ENCODE measurements around the gene ZNF598. TPM values are rescaled to one million over a fixed set of nuclear protein-coding genes. Genes with fewer than 3 reads are reported as not detected.
A peak's percentile ranks its signal among the peaks of the same experiment; 100 is the strongest.

The ZNF598 gene
- total RNA-seq, 1 experiment from 2014 or later: 57.4 TPM

- CTCF ChIA-PET: no interaction called here
- H3K9ac ChIP-seq (ENCODE audit: low read length): no peak overlapping the region
- peaks cover 0 to 10% of the 10 kb centered on the region in 2 experiments; a peak in 1 of 4 replicates for H3K4me1 ChIP-seq (ENCODE audit: control insufficient read depth in 1 of 2, insufficient read depth in 2 of 2, low read length in 2 of 2)
These were observed 26.0 kb upstream of the ZNF598 start for GRCh38 chr16:2035431-2036199.

More at GRCh38 chr16:2035431-2036199, 26.0 kb upstream of the ZNF598 start:
- Histone ChIP-seq H3K9me3 (ENCODE audit: control insufficient read depth in 1 of 2, insufficient read depth in 1 of 2, low read depth in 1 of 2, low read length in 2 of 2) (no peaks in the 10 kb centered on the region), H3K79me2 (ENCODE audit: insufficient read depth, low read length) (no peaks in the 10 kb centered on the region), H3K4me2 (ENCODE audit: low read length) (no peak overlapping the region), H2AFZ (ENCODE audit: low read depth, low read length, poor library complexity, severe bottlenecking) (no peak overlapping the region), H3K9me2 (ENCODE audit: insufficient read depth) (no peaks in the 10 kb centered on the region), H3K36me3 (ENCODE audit: control insufficient read depth in 1 of 2, insufficient read depth in 2 of 2, low read length in 2 of 2) (no peaks in the 10 kb centered on the region), H4K20me1 (ENCODE audit: insufficient read depth) (no peaks in the 10 kb centered on the region), H3K27me3 (ENCODE audit: insufficient read depth, low read length) (no peaks in the 10 kb centered on the region), H3K4me3 (replicated peaks in 1 of 2; ENCODE audit: low read depth in 1 of 2, low read length in 2 of 2) (no peak overlapping the region), H3K27ac (ENCODE audit: low read depth, low read length) (peak overlapping the region; percentile 26; the same call in 1 of the 2 replicates)
- RAD21 ChIA-PET (ENCODE audit: low non-redundant PET in 1 of 2, low total read pairs in 2 of 2, uncharacterized antibody in 2 of 2, unreplicated experiment in 2 of 2): no interaction called here
- POLR2A ChIA-PET: no interaction called here
- ATAC-seq (no peak), DNase-seq (ENCODE audit: low read depth, low spot score) (no peak)
- intact Hi-C loops (cut with micrococcal nuclease): no loop called here
- TF ChIP-seq MAX (IDR thresholded peaks at IDR 0.05) (no peak), ZFX (IDR thresholded peaks at IDR 0.05) (no peak), REST (IDR thresholded peaks at IDR 0.05; ENCODE audit: low read depth) (no peak), CBX3 (IDR thresholded peaks at IDR 0.05; ENCODE audit: low read depth) (no peak), SP1 (IDR thresholded peaks at IDR 0.05; ENCODE audit: low read depth) (no peak), RAD21 (IDR thresholded peaks at IDR 0.05; ENCODE audit: low read depth) (no peak), ZNF274 (IDR thresholded peaks at IDR 0.05; ENCODE audit: low read depth, low read length) (no peak), SRF (IDR thresholded peaks at IDR 0.05; ENCODE audit: low read depth) (no peak), YY1 (IDR thresholded peaks at IDR 0.05; ENCODE audit: extremely low read depth, insufficient replicate concordance, low read depth, low read length) (no peak), EZH2phosphoT487 (IDR thresholded peaks at IDR 0.05; ENCODE audit: borderline replicate concordance) (no peak), FOSL1 (IDR thresholded peaks at IDR 0.05; ENCODE audit: low read depth) (no peak), POLR2A (IDR thresholded peaks at IDR 0.05; ENCODE audit: borderline replicate concordance, extremely low read depth, insufficient read depth, insufficient read length) (no peak), JUND (IDR thresholded peaks at IDR 0.05) (no peak), SIN3A (IDR thresholded peaks at IDR 0.05; ENCODE audit: low read depth) (no peak), CEBPB (IDR thresholded peaks at IDR 0.05; ENCODE audit: low read depth) (no peak), EGR1 (IDR thresholded peaks at IDR 0.05; ENCODE audit: low read depth) (no peak)
- TF ChIP-seq, protein P1, sequence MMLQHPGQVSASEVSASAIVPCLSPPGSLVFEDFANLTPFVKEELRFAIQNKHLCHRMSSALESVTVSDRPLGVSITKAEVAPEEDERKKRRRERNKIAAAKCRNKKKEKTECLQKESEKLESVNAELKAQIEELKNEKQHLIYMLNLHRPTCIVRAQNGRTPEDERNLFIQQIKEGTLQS (IDR thresholded peaks at IDR 0.05): no peak
- TF ChIP-seq, protein P2, sequence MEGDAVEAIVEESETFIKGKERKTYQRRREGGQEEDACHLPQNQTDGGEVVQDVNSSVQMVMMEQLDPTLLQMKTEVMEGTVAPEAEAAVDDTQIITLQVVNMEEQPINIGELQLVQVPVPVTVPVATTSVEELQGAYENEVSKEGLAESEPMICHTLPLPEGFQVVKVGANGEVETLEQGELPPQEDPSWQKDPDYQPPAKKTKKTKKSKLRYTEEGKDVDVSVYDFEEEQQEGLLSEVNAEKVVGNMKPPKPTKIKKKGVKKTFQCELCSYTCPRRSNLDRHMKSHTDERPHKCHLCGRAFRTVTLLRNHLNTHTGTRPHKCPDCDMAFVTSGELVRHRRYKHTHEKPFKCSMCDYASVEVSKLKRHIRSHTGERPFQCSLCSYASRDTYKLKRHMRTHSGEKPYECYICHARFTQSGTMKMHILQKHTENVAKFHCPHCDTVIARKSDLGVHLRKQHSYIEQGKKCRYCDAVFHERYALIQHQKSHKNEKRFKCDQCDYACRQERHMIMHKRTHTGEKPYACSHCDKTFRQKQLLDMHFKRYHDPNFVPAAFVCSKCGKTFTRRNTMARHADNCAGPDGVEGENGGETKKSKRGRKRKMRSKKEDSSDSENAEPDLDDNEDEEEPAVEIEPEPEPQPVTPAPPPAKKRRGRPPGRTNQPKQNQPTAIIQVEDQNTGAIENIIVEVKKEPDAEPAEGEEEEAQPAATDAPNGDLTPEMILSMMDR (IDR thresholded peaks at IDR 0.05 in 2 of 3, conservative IDR thresholded peaks at IDR 0.05 in 1 of 3; ENCODE audit: borderline replicate concordance in 1 of 3, insufficient read depth in 1 of 3, low read depth in 2 of 3, low read length in 2 of 3): no peak
- BruUV-seq (replicated peaks): no TSS peak
